Measurements from ENCODE around the gene DISP1.

The DISP1 gene

GRCh38 chr1:222784371-222784770, 30.5 kb upstream of the DISP1 start (continued):
- TF ChIP-seq PRDM2 (tag by site-specific recombination; IDR thresholded peaks at IDR 0.05; ENCODE audit: borderline replicate concordance) (no peak), ZNF280C (tag by site-specific recombination; IDR thresholded peaks at IDR 0.05) (no peak), HIC1 (tag by site-specific recombination; IDR thresholded peaks at IDR 0.05) (no peak), ZNF184 (tag by site-specific recombination; IDR thresholded peaks at IDR 0.05) (no peak)

GRCh38 chr1:222784916-222785315, 29.9 kb upstream of the DISP1 start:
- ChIA-PET CTCF (interaction anchor here (1.0 kb wide), 1 partner anchor 46 kb away, joined by 3 read pairs; no protein-coding TSS in a partner anchor), POLR2A (no interaction called here)
- Histone ChIP-seq H3K4me3 (ENCODE audit: low read depth, low read length) (no peak overlapping the region), H3K27ac (ENCODE audit: extremely low read depth, low read depth, low read length) (no peak overlapping the region), H3K36me3 (ENCODE audit: control insufficient read depth in 2 of 2, insufficient read depth in 1 of 2, low read length in 2 of 2) (no peaks in the 10 kb centered on the region), H3K9me3 (ENCODE audit: control insufficient read depth, insufficient read depth, low read depth, low read length) (no peaks in the 10 kb centered on the region), H3K4me1 (ENCODE audit: control insufficient read depth, insufficient read depth, low read length) (peaks cover 20% of the 10 kb centered on the region)
- TF ChIP-seq ZNF561 (tag by site-specific recombination; IDR thresholded peaks at IDR 0.05; ENCODE audit: borderline replicate concordance) (no peak), ZNF394 (tag by site-specific recombination; IDR thresholded peaks at IDR 0.05; ENCODE audit: borderline replicate concordance) (no peak), SCRT1 (tag by site-specific recombination; IDR thresholded peaks at IDR 0.05; ENCODE audit: borderline replicate concordance) (peak; percentile 42; the same call in 1 of the 2 replicates), ZNF776 (tag by site-specific recombination; IDR thresholded peaks at IDR 0.05; ENCODE audit: borderline replicate concordance) (no peak), IKZF3 (tag by site-specific recombination; IDR thresholded peaks at IDR 0.05) (peak; percentile 12; the same call in 1 of the 2 replicates), WT1 (tag by site-specific recombination; IDR thresholded peaks at IDR 0.05) (peak; percentile 84), SP2 (tag by site-specific recombination; IDR thresholded peaks at IDR 0.05) (no peak), ZNF2 (tag by site-specific recombination; IDR thresholded peaks at IDR 0.05) (no peak), ELK4 (IDR thresholded peaks at IDR 0.05; ENCODE audit: borderline replicate concordance, low read depth, low read length) (no peak), MZF1 (tag by site-specific recombination; IDR thresholded peaks at IDR 0.05; ENCODE audit: borderline replicate concordance) (peak; percentile 40; the same call in 1 of the 2 replicates), ZNF843 (tag by site-specific recombination; IDR thresholded peaks at IDR 0.05) (0 out of 2 replicates have a peak, but pooled peaks have one; percentile 29), ZNF239 (tag by site-specific recombination; IDR thresholded peaks at IDR 0.05) (no peak), ZNF692 (tag by site-specific recombination; IDR thresholded peaks at IDR 0.05) (peak; percentile 62), ZNF24 (tag by site-specific recombination; IDR thresholded peaks at IDR 0.05) (no peak), ZNF404 (tag by site-specific recombination; IDR thresholded peaks at IDR 0.05) (no peak), ZNF37A (tag by site-specific recombination; IDR thresholded peaks at IDR 0.05) (no peak), ZNF510 (tag by site-specific recombination; IDR thresholded peaks at IDR 0.05; ENCODE audit: insufficient replicate concordance) (no peak), ZNF544 (tag by site-specific recombination; IDR thresholded peaks at IDR 0.05) (no peak), ZNF580 (tag by site-specific recombination; IDR thresholded peaks at IDR 0.05) (no peak), ZBTB20 (tag by site-specific recombination; IDR thresholded peaks at IDR 0.05) (peak; percentile 62; the same call in 1 of the 2 replicates)

Data from HEK293 (cell line).